ENCODE data around the gene CSGALNACT2. TPM values are rescaled to one million over a fixed set of nuclear protein-coding genes. Genes with fewer than 3 reads are reported as not detected.
"Not testable (repeated sequence)": the region's sequence is repeated elsewhere in the genome, so short reads cannot be mapped to it uniquely, and the experiment has no call there.

CSGALNACT2 gene
- total and polyA plus RNA-seq, 2 donors (not counting 1 experiment from before 2014, with no cell fraction given) = 10.9 to 24.0 TPM

GRCh38 chr10:43218951-43219837, 80.9 kb downstream of the CSGALNACT2 start:
- no peak overlapping the region for H3K4me3 Mint-ChIP-seq
- H3K9me3 Mint-ChIP-seq (ENCODE audit: insufficient read depth) = no peaks in the 10 kb centered on the region
- no peaks in the 10 kb centered on the region for H3K36me3 ChIP-seq (replicated peaks in 1 of 2; ENCODE audit: control extremely low read depth in 1 of 2, control insufficient read depth in 1 of 2, extremely low read depth in 1 of 2, insufficient read depth in 2 of 2, low read length in 1 of 2)
- TF ChIP-seq EZH2 (IDR thresholded peaks at IDR 0.05; ENCODE audit: borderline replicate concordance, insufficient read depth, low read depth, low read length, poor library complexity, severe bottlenecking) = no peak
- TF ChIP-seq CTCF (IDR thresholded peaks at IDR 0.05) = no peak
- H3K27ac Mint-ChIP-seq = no peak overlapping the region
- ATAC-seq (ENCODE audit: low read depth) (no peak), DNase-seq (no peak)
- intact Hi-C loops (cut with micrococcal nuclease) = no loop called here
- no peaks in the 10 kb centered on the region for H3K9me3 ChIP-seq (ENCODE audit: control extremely low read depth in 1 of 3, control insufficient read depth in 2 of 3, insufficient read depth in 1 of 3, low read length in 2 of 3)
- peaks cover 0 to 3% (median 0%) of the 10 kb centered on the region in 4 experiments for H3K27me3 ChIP-seq (replicated peaks in 1 of 4; ENCODE audit: control extremely low read depth in 1 of 4, control insufficient read depth in 3 of 4, insufficient read depth in 4 of 4, low read length in 3 of 4)
- CTCF ChIA-PET = no interaction called here
- H3K27ac ChIP-seq (ENCODE audit: low read length in 2 of 2) = no peak overlapping the region
- no peaks in the 10 kb centered on the region for H4K20me1 ChIP-seq (ENCODE audit: control insufficient read depth, insufficient read depth, low read length, poor library complexity, severe bottlenecking)
- no peaks in the 10 kb centered on the region for H3K4me1 Mint-ChIP-seq
- H3K4me2 ChIP-seq (replicated peaks; ENCODE audit: low read depth, low read length, poor library complexity, severe bottlenecking) = no peak overlapping the region
- POLR2A ChIA-PET = no interaction called here
- H3K4me3 ChIP-seq (ENCODE audit: control extremely low read depth in 1 of 5, extremely low read depth in 1 of 5, insufficient read depth in 1 of 5, low read depth in 2 of 5, low read length in 4 of 5) = no peak overlapping the region
- H3K79me2 ChIP-seq (ENCODE audit: control insufficient read depth, insufficient read depth, low read length) = no peaks in the 10 kb centered on the region
- peaks cover 18% of the 10 kb centered on the region for H3K27me3 Mint-ChIP-seq
- WGBS (ENCODE audit: insufficient coverage) = 90% methylated on average over 11 of the region's 18 CpGs
- no peak overlapping the region for H2AFZ ChIP-seq (ENCODE audit: insufficient read depth, low read depth, low read length, poor library complexity, severe bottlenecking)
- no peak overlapping the region for H3K9ac ChIP-seq (ENCODE audit: low read length)
- H3K4me1 ChIP-seq (ENCODE audit: control insufficient read depth in 2 of 2, insufficient read depth in 2 of 2, low read length in 2 of 2) = peaks cover 0 to 6% of the 10 kb centered on the region in 2 donors

GRCh38 chr10:43219848-43220247, 81.6 kb downstream of the CSGALNACT2 start:
- no peak overlapping the region for H3K4me3 ChIP-seq (ENCODE audit: control extremely low read depth in 1 of 5, extremely low read depth in 1 of 5, insufficient read depth in 1 of 5, low read depth in 2 of 5, low read length in 4 of 5)
- no peaks in the 10 kb centered on the region for H3K9me3 ChIP-seq (ENCODE audit: control extremely low read depth in 1 of 3, control insufficient read depth in 2 of 3, insufficient read depth in 1 of 3, low read length in 2 of 3)
- DNase-seq (no peak), ATAC-seq (ENCODE audit: low read depth) (no peak)
- ChIA-PET CTCF (no interaction called here), POLR2A (no interaction called here)
- no peak overlapping the region for H3K4me3 Mint-ChIP-seq
- no peaks in the 10 kb centered on the region for H3K9me3 Mint-ChIP-seq (ENCODE audit: insufficient read depth)
- intact Hi-C loops (cut with micrococcal nuclease) = no loop called here
- no peak overlapping the region for H2AFZ ChIP-seq (ENCODE audit: insufficient read depth, low read depth, low read length, poor library complexity, severe bottlenecking)
- no peaks in the 10 kb centered on the region for H4K20me1 ChIP-seq (ENCODE audit: control insufficient read depth, insufficient read depth, low read length, poor library complexity, severe bottlenecking)
- no peak overlapping the region for H3K27ac ChIP-seq (ENCODE audit: low read length in 2 of 2)
- 88% methylated on average over 5 of the region's 5 CpGs for WGBS (ENCODE audit: insufficient coverage)
- peaks cover 19% of the 10 kb centered on the region for H3K27me3 Mint-ChIP-seq
- no peaks in the 10 kb centered on the region for H3K79me2 ChIP-seq (ENCODE audit: control insufficient read depth, insufficient read depth, low read length)
- peaks cover under 1% of the 10 kb centered on the region for H3K4me1 Mint-ChIP-seq
- H3K36me3 ChIP-seq (replicated peaks in 1 of 2; ENCODE audit: control extremely low read depth in 1 of 2, control insufficient read depth in 1 of 2, extremely low read depth in 1 of 2, insufficient read depth in 2 of 2, low read length in 1 of 2) = no peaks in the 10 kb centered on the region
- H3K27me3 ChIP-seq (replicated peaks in 1 of 4; ENCODE audit: control extremely low read depth in 1 of 4, control insufficient read depth in 3 of 4, insufficient read depth in 4 of 4, low read length in 3 of 4) = peaks cover 0 to 3% (median 0%) of the 10 kb centered on the region in 4 experiments
- no peak overlapping the region for H3K4me2 ChIP-seq (replicated peaks; ENCODE audit: low read depth, low read length, poor library complexity, severe bottlenecking)
- H3K4me1 ChIP-seq (ENCODE audit: control insufficient read depth in 2 of 2, insufficient read depth in 2 of 2, low read length in 2 of 2) = peaks cover 0 to 6% of the 10 kb centered on the region in 2 donors
- no peak overlapping the region for H3K9ac ChIP-seq (ENCODE audit: low read length)
- no peak overlapping the region for H3K27ac Mint-ChIP-seq
- TF ChIP-seq EZH2 (IDR thresholded peaks at IDR 0.05; ENCODE audit: borderline replicate concordance, insufficient read depth, low read depth, low read length, poor library complexity, severe bottlenecking) (no peak), CTCF (IDR thresholded peaks at IDR 0.05) (no peak)

- H3K4me1 ChIP-seq (ENCODE audit: control insufficient read depth in 2 of 2, insufficient read depth in 2 of 2, low read length in 2 of 2); H3K27me3 ChIP-seq (replicated peaks in 1 of 4; ENCODE audit: control extremely low read depth in 1 of 4, control insufficient read depth in 3 of 4, insufficient read depth in 4 of 4, low read length in 3 of 4); ATAC-seq (ENCODE audit: low read depth); H3K27ac Mint-ChIP-seq; H3K79me2 ChIP-seq (ENCODE audit: control insufficient read depth, insufficient read depth, low read length); H3K27ac ChIP-seq (ENCODE audit: low read length in 2 of 2); H3K4me3 ChIP-seq (ENCODE audit: control extremely low read depth in 1 of 5, extremely low read depth in 1 of 5, insufficient read depth in 1 of 5, low read depth in 2 of 5, low read length in 4 of 5); H4K20me1 ChIP-seq (ENCODE audit: control insufficient read depth, insufficient read depth, low read length, poor library complexity, severe bottlenecking); intact Hi-C loops (cut with micrococcal nuclease); DNase-seq; H3K9ac ChIP-seq (ENCODE audit: low read length); H3K4me2 ChIP-seq (replicated peaks; ENCODE audit: low read depth, low read length, poor library complexity, severe bottlenecking); H3K9me3 ChIP-seq (ENCODE audit: control extremely low read depth in 1 of 3, control insufficient read depth in 2 of 3, insufficient read depth in 1 of 3, low read length in 2 of 3); H3K36me3 ChIP-seq (replicated peaks in 1 of 2; ENCODE audit: control extremely low read depth in 1 of 2, control insufficient read depth in 1 of 2, extremely low read depth in 1 of 2, insufficient read depth in 2 of 2, low read length in 1 of 2); H3K4me3 Mint-ChIP-seq; POLR2A ChIA-PET; H3K9me3 Mint-ChIP-seq (ENCODE audit: insufficient read depth); H2AFZ ChIP-seq (ENCODE audit: insufficient read depth, low read depth, low read length, poor library complexity, severe bottlenecking); CTCF ChIA-PET; H3K4me1 Mint-ChIP-seq: not testable (repeated sequence)
- peaks cover 23% of the 10 kb centered on the region for H3K27me3 Mint-ChIP-seq
- WGBS (ENCODE audit: insufficient coverage) = 89% methylated on average over 6 of the region's 6 CpGs
Observed at GRCh38 chr10:43220251-43220650, 82.0 kb downstream of the CSGALNACT2 start.

Data from B cell (primary cell).